Neural crest cell (in vitro differentiated cells): ENCODE data around the gene EIF3F. TPM values are rescaled to one million over a fixed set of nuclear protein-coding genes. Genes with fewer than 3 reads are reported as not detected.

Source experiments
- DNase-seq: peaks from one replicate; pipeline ENCODE4 v3.0.0; 2021; ENCODE audit warnings: low read depth, mixed read lengths, low spot score
- H3K27ac Mint-ChIP-seq: one replicate; pipeline ENCODE4 v1.8.0; 2021; ENCODE audit warnings: mild to moderate bottlenecking, mixed read lengths; ENCODE audit not compliant: unreplicated experiment
- H3K27me3 Mint-ChIP-seq: 2 replicates; pipeline ENCODE4 v1.8.0; 2021; ENCODE audit warnings: low read depth, mild to moderate bottlenecking, mixed read lengths
- H3K36me3 Mint-ChIP-seq: 2 replicates; pipeline ENCODE4 v1.8.0; 2021; ENCODE audit warnings: low read depth, mild to moderate bottlenecking, mixed read lengths
- H3K4me1 Mint-ChIP-seq: 2 replicates; pipeline ENCODE4 v1.8.0; 2021; ENCODE audit warnings: mixed read lengths
- H3K4me3 Mint-ChIP-seq: one replicate; pipeline ENCODE4 v1.8.0; 2021; ENCODE audit warnings: mild to moderate bottlenecking, mixed read lengths
- H3K9me3 Mint-ChIP-seq: 2 replicates; pipeline ENCODE4 v1.8.0; 2021; ENCODE audit warnings: mixed read lengths
- total RNA-seq: library from RNA; stranded (reverse); gene quantifications from 2 replicates; pipeline ENCODE4 v1.2.1, GENCODE V29; 2021
- TF ChIP-seq, protein P1 (sequence below): fragments of 200-600 bp; sonication (generic); conservative IDR thresholded peaks from 2 replicates; pipeline ENCODE4 v1.5.0; 2021; ENCODE audit warnings: antibody characterized with exemption, mild to moderate bottlenecking

The EIF3F gene
- total RNA-seq, 1 donor from 2014 or later, result 317 TPM

DNA sequence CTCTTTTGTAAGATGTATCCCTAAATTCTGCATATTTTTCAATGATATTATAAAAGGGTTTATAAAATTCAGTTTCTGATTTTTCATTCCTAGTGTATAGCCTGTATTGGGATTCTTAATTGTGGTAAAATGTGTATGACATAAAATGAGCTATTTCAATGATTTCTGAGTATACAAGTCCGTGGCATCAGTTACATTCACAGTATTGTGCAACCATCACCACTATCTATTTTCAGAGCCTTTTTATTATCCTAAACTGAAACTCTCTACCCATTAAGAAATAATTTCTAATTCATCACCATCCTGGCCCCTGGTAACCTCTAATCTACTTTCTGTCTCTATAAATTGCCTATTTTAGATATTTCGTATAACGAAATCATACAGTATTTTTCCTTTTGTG lies 39.8 kb downstream of the EIF3F start:
- no peak for DNase-seq
- no peaks in the 10 kb centered on the region for H3K4me1 Mint-ChIP-seq
- TF ChIP-seq, protein P1, sequence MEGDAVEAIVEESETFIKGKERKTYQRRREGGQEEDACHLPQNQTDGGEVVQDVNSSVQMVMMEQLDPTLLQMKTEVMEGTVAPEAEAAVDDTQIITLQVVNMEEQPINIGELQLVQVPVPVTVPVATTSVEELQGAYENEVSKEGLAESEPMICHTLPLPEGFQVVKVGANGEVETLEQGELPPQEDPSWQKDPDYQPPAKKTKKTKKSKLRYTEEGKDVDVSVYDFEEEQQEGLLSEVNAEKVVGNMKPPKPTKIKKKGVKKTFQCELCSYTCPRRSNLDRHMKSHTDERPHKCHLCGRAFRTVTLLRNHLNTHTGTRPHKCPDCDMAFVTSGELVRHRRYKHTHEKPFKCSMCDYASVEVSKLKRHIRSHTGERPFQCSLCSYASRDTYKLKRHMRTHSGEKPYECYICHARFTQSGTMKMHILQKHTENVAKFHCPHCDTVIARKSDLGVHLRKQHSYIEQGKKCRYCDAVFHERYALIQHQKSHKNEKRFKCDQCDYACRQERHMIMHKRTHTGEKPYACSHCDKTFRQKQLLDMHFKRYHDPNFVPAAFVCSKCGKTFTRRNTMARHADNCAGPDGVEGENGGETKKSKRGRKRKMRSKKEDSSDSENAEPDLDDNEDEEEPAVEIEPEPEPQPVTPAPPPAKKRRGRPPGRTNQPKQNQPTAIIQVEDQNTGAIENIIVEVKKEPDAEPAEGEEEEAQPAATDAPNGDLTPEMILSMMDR, result no peak
- H3K9me3 Mint-ChIP-seq, result no peaks in the 10 kb centered on the region
- peaks cover 41% of the 10 kb centered on the region for H3K27me3 Mint-ChIP-seq
- no peak overlapping the region for H3K4me3 Mint-ChIP-seq
- no peak overlapping the region for H3K27ac Mint-ChIP-seq
- no peaks in the 10 kb centered on the region for H3K36me3 Mint-ChIP-seq

DNA sequence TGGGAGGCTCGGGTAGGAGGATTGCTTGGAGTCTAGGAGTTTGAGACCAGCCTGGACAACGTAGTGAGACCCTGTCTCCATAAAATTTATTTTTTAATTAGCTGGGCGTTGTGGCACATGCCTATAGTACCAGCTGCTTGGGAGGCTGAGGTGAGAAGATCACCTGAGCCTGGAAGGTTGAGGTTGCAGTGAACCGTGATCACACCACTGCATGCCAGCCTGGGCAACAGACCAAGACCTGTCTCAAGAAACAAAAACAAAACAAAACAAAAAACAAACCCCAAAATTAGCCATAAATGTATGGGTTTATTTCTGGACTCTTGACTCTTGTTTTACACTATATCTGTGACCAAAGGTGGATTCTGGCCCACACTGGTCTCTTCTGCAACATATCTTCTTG lies 41.6 kb downstream of the EIF3F start:
- H3K4me1 Mint-ChIP-seq, result peaks cover 6% of the 10 kb centered on the region
- TF ChIP-seq, protein P1, result no peak
- no peak overlapping the region for H3K4me3 Mint-ChIP-seq
- no peak for DNase-seq
- peaks cover 43% of the 10 kb centered on the region for H3K27me3 Mint-ChIP-seq
- H3K27ac Mint-ChIP-seq, result no peak overlapping the region
- H3K9me3 Mint-ChIP-seq, result no peaks in the 10 kb centered on the region
- no peaks in the 10 kb centered on the region for H3K36me3 Mint-ChIP-seq

DNA sequence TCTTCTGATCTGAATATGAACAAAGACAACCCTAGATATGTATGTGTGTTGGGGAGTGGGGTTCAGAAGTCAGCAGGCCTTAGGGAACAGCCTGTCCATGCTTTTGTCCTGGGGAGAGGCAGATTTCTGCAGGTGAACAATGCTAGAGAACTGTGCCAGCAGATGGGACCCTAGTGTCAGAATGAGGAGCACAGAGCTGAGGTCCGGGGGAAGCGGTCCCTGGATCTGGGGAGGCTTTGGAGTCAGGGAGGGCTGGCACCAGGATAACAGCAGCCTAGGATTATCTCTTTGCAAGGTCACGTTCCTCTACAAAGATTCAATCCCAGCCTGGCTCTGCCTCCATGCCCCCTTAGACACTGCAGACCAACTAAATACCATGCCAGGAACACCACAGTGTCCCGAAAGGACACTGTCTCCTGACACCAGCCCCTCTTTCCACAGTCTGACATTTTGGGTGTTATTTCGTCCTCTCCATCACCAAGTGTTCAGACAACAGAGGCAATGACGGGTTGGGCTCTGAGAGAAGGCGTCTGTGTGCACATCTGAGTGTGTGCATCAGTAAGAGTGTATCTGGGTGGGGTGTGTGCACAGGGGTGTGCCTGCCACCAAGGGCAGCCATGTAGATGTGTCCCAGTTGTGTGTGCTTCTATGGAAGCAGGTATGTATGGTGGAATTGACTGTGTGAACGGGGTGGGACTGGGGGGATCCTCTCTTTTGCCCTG lies 43.5 kb downstream of the EIF3F start:
- TF ChIP-seq, protein P1, result no peak
- Mint-ChIP-seq H3K36me3 (no peaks in the 10 kb centered on the region), H3K4me3 (no peak overlapping the region), H3K4me1 (peaks cover 11% of the 10 kb centered on the region), H3K27ac (no peak overlapping the region), H3K9me3 (no peaks in the 10 kb centered on the region), H3K27me3 (peaks cover 43% of the 10 kb centered on the region)
- DNase-seq, result no peak

DNA sequence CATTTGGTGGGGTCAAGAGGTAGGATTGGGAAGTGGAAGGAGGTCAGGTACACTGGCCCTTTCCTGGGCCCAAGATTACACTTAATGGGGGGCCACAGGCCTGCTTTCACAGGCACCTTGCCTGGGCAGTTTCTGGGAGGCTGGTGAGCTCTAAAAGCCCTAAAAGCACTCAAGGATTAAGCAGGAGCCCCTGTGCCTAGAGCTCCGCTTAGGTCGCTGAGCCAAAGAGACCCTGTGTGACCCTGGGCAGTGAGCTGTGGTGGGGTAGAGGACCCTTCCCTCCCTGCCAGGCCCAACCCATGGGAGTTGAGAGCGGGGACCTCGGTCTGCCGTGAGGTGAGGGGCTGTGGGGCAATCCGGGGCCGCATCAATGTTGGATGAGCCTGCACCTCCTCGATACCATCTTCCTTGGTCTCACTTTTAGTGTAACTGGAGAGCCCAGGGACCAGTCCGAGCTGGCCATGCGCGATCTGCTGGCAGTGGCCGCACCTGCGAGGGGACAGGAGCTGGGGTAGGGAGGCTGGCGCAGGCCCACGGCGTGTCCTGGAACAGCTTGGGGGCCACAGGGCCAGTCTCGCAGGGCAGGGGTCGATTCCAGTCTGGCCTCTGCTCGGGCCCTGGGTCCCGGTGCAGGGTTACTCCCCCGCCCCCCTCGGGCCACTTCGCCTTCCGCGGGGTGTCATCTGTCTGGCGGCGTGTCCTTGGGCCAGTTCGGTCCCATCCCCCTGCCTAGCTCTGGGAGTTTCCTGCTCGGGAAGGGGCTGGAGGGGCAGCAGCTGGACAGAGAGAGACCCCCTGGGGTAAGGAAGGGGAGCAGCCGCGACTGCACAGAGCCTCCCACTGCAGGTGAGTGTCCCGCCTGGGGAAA lies 44.3 kb downstream of the EIF3F start:
- Mint-ChIP-seq H3K9me3 (no peaks in the 10 kb centered on the region), H3K27ac (no peak overlapping the region), H3K36me3 (no peaks in the 10 kb centered on the region), H3K4me3 (no peak overlapping the region), H3K27me3 (peaks cover 37% of the 10 kb centered on the region), H3K4me1 (peaks cover 11% of the 10 kb centered on the region)
- DNase-seq, result no peak
- TF ChIP-seq, protein P1, result no peak

DNA sequence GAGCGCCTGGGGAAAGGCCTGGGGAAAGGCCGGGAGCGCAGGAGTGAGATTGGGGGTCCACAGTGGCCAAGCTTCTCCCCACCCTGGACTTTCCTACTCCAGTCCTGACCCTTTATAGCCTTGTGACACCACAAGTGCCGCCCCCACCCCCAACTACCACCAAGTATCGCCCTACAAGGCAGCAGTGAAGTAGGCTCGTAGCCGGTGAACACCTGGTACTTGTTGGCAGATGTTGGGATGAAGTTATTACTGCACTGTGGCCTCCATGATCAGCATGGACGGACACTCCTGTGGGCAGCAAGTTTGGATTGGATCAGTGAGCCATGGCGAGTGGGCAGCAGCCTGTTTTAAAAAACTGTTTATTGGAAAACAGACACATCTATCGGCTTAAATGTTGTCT lies 45.0 kb downstream of the EIF3F start:
- Mint-ChIP-seq H3K27ac (no peak overlapping the region), H3K36me3 (no peaks in the 10 kb centered on the region), H3K4me3 (no peak overlapping the region), H3K9me3 (no peaks in the 10 kb centered on the region), H3K4me1 (peaks cover 11% of the 10 kb centered on the region), H3K27me3 (peaks cover 36% of the 10 kb centered on the region)
- no peak for DNase-seq
- TF ChIP-seq, protein P1, result no peak
